GM12878 (cell line): ENCODE measurements around the gene GNB3. TPM values are rescaled to one million over a fixed set of nuclear protein-coding genes. Genes with fewer than 3 reads are reported as not detected.

Experiments used
- ATAC-seq: fragments of 200-7000 bp; cut with Tn5 transposase; 3 replicates; pipeline ENCODE4 v1.9.1; 2020; ENCODE audit warnings: mild to moderate bottlenecking, moderate library complexity
- BruUV-seq: library from RNA; stranded (reverse); fragments of 400-500 nt; replicated peaks from 2 replicates; lab custom pipeline; 2021; lab: Mats Ljungman, UMichigan
- CTCF ChIA-PET: fragments of 300-600 bp; sonication (Branson Sonifier 250); formaldehyde crosslinking; extraction: SDS; loops from one replicate; lab custom pipeline; 2021; ENCODE audit warnings: inconsistent platforms; lab: Yijun Ruan, JAX
- POLR2A ChIA-PET: fragments of 350-600 bp; formaldehyde crosslinking; extraction: SDS; loops from one replicate; lab custom pipeline; 2021; ENCODE audit warnings: inconsistent platforms; lab: Charles Lee
- RAD21 ChIA-PET: fragments of 300-600 bp; sonication (Branson Sonifier 250); formaldehyde crosslinking; loops from one replicate; lab custom pipeline; 2023; ENCODE audit warnings: antibody characterized with exemption; ENCODE audit not compliant: unreplicated experiment; lab: Charles Lee
- SMC1A ChIA-PET: fragments of 300-600 bp; sonication (Branson Sonifier 250); formaldehyde crosslinking; loops from one replicate; lab custom pipeline; 2023; ENCODE audit not compliant: unreplicated experiment, uncharacterized antibody; lab: Charles Lee
- DNase-seq: peaks from one replicate; pipeline ENCODE4 v3.0.0-alpha.2; 2011; ENCODE audit warnings: low read depth, low spot score
- FAIRE-seq: peaks from 3 replicates; lab custom pipeline; 2011; peaks lifted over from hg19 to GRCh38; lab: Jason Lieb, UNC
- H2AFZ ChIP-seq: 2 replicates; pipeline ENCODE4 v1.6.0; 2011; ENCODE audit warnings: low read depth, low read length, control low read depth; ENCODE audit not compliant: control insufficient read depth
- H3K27ac ChIP-seq: 2 replicates; pipeline ENCODE4 v1.5.1; 2011; ENCODE audit warnings: control low read depth; ENCODE audit not compliant: control insufficient read depth, insufficient read depth
- H3K27me3 ChIP-seq, 2 experiments: replicated peaks in 1 of 2; 2 replicates each; pipeline versions ENCODE4 v1.6.0 to v1.6.1; 2011; ENCODE audit warnings: low read length in 1 of 2; ENCODE audit not compliant: control insufficient read depth in 2 of 2, insufficient read depth in 2 of 2
- H3K36me3 ChIP-seq, 2 experiments: 2 replicates each; pipeline ENCODE4 v1.5.1; 2011; ENCODE audit warnings: low read length in 1 of 2; ENCODE audit not compliant: control insufficient read depth in 2 of 2, insufficient read depth in 2 of 2
- H3K4me1 ChIP-seq: 2 replicates; pipeline ENCODE4 v1.6.1; 2011; ENCODE audit warnings: mild to moderate bottlenecking, low read length, moderate library complexity, mixed read lengths; ENCODE audit not compliant: control insufficient read depth, insufficient read depth
- H3K4me2 ChIP-seq: 2 replicates; pipeline ENCODE4 v1.6.0; 2011; ENCODE audit warnings: control low read depth; ENCODE audit not compliant: control insufficient read depth, insufficient read depth
- H3K4me3 ChIP-seq: fragments of 200-600 bp; sonication (generic); 2 replicates; pipeline ENCODE4 v1.5.1; 2016
- H3K79me2 ChIP-seq: 2 replicates; pipeline ENCODE4 v1.6.0; 2011; ENCODE audit warnings: low read length; ENCODE audit not compliant: control insufficient read depth, insufficient read depth
- H3K9ac ChIP-seq: 2 replicates; pipeline ENCODE4 v1.8.0; 2011; ENCODE audit warnings: low read length, control low read depth, mixed read lengths; ENCODE audit not compliant: control insufficient read depth, insufficient read depth
- H3K9me3 ChIP-seq: replicated peaks from 3 replicates; pipeline ENCODE4 v1.5.1; 2011; ENCODE audit warnings: mild to moderate bottlenecking, low read length; ENCODE audit not compliant: control insufficient read depth, insufficient read depth
- H4K20me1 ChIP-seq: 2 replicates; pipeline ENCODE4 v1.6.0; 2011; ENCODE audit not compliant: control insufficient read depth, insufficient read depth
- BRCA1 ChIP-seq: IDR thresholded peaks from 2 replicates; pipeline ENCODE4 v1.6.1; 2011; ENCODE audit warnings: low read depth, low read length, improper control_type of control experiment
- CBX5 ChIP-seq: sonication (generic); IDR thresholded peaks from 2 replicates; pipeline ENCODE4 v1.6.1; 2016; ENCODE audit warnings: low read depth, moderate library complexity, mild to moderate bottlenecking, inconsistent platforms
- MEF2A ChIP-seq: IDR thresholded peaks from 2 replicates; pipeline ENCODE4 v1.6.1; 2011; ENCODE audit warnings: low read depth, mild to moderate bottlenecking, low read length, moderate library complexity; ENCODE audit not compliant: insufficient read depth
- MTA3 ChIP-seq: IDR thresholded peaks from 2 replicates; pipeline ENCODE4 v1.6.1; 2012; ENCODE audit warnings: low read length, inconsistent platforms, borderline replicate concordance
- PAX5 ChIP-seq: IDR thresholded peaks from 2 replicates; pipeline ENCODE4 v1.6.1; 2011; ENCODE audit warnings: low read depth, low read length, borderline replicate concordance
- PML ChIP-seq: IDR thresholded peaks from 2 replicates; pipeline ENCODE4 v1.6.1; 2012; ENCODE audit warnings: low read length, inconsistent platforms
- RAD51 ChIP-seq: fragments of 450-650 bp; IDR thresholded peaks from 2 replicates; pipeline ENCODE4 v1.6.1; 2016; ENCODE audit warnings: moderate library complexity, mild to moderate bottlenecking, inconsistent platforms
- RFX5 ChIP-seq: IDR thresholded peaks from 2 replicates; pipeline ENCODE4 v1.6.1; 2011; ENCODE audit warnings: low read depth, low read length, improper control_type of control experiment
- RUNX3 ChIP-seq: IDR thresholded peaks from 2 replicates; pipeline ENCODE4 v1.6.1; 2012; ENCODE audit warnings: low read length, inconsistent platforms
- SREBF2 ChIP-seq: IDR thresholded peaks from 2 replicates; pipeline ENCODE4 v1.6.1; 2012; ENCODE audit warnings: mild to moderate bottlenecking, low read length
- YBX1 ChIP-seq: fragments of 450-650 bp; IDR thresholded peaks from 2 replicates; pipeline ENCODE4 v1.6.1; 2016; ENCODE audit warnings: antibody characterized with exemption
- YY1 ChIP-seq: IDR thresholded peaks from 2 replicates; pipeline ENCODE4 v1.6.1; 2011; ENCODE audit warnings: low read depth, mild to moderate bottlenecking, low read length
- WGBS: methylation state at CpG from one replicate; pipeline ENCODE4 v1.1.6; 2016; ENCODE audit warnings: low lambda C conversion rate; ENCODE audit not compliant: insufficient replicate concordance, insufficient coverage; ENCODE audit errors: missing lambda C conversion rate; 5-methylcytosine and 5-hydroxymethylcytosine counted together
- in situ Hi-C: fragments of 300-500 bp; cut with MboI; formaldehyde crosslinking; loops from 9 replicates; pipeline ENCODE4 v1.14.3; 2018; ENCODE audit warnings: mixed read lengths
- intact Hi-C: fragments of 100-400 bp; cut with micrococcal nuclease; formaldehyde crosslinking; loops from one replicate; pipeline ENCODE4 v1.14.2; 2022; ENCODE audit not compliant: unreplicated experiment
- polyA plus RNA-seq, 11 experiments: library from polyadenylated mRNA; depleted of rRNA in 4 of 11; unstranded in 6 of 11; stranded (reverse) in 5 of 11; fragments of >200 nt; fragmentation: Nextera tagmentation in 4 of 11; fragmentation: Illumina TruSeq in 1 of 11; extraction: Ambion mirVana in 4 of 11; extraction: Trizol in 1 of 11; gene quantifications; 1 replicate in 1 of 11; 2 replicates in 10 of 11; pipeline versions ENCODE4 v1.2.1 to v1.2.3, GENCODE V29; 2011 to 2016; ENCODE audit warnings: inconsistent platforms in 2 of 11, missing spikeins in 2 of 11, low read depth in 1 of 11
- total RNA-seq, 4 experiments: library from RNA; depleted of rRNA in 3 of 4; stranded (reverse); fragments of >200 nt in 3 of 4; fragmentation: Illumina TruSeq in 1 of 4; extraction: Trizol in 1 of 4; gene quantifications; 2 replicates each; pipeline versions ENCODE4 v1.2.1 to v1.2.3, GENCODE V29; 2013 to 2021

GNB3 gene
- total and polyA plus RNA-seq, 10 of the 15 experiments (the other 5 are each of a cell fraction or from before 2014, with no cell fraction given) = 0.05 to 1.1 (median 0.36) TPM

DNA sequence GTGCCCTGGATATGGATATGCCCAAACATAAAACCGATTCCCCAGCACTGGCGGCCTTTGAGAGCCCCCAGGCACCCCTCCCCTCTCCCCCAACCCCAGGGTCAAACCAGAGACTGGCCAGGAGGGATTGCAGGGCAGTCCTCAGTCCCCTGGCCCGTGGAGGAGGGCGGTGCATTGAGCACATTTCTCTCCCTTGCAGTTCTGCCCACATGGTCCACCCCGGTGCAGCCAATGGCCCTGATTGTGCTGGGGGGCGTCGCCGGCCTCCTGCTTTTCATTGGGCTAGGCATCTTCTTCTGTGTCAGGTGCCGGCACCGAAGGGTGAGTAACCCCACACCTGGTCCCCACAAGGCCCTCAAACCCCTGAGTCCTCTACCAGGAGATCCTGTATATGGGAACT is 22.5 kb upstream of the GNB3 start:
- H3K9me3 ChIP-seq = no peaks in the 10 kb centered on the region
- ChIA-PET POLR2A (interaction anchor here (0.6 kb wide), 1 partner anchor 11 kb away, joined by 4 read pairs; no protein-coding TSS in a partner anchor), RAD21 (no interaction called here), SMC1A (no interaction called here)
- no peak overlapping the region for H2AFZ ChIP-seq
- no peak overlapping the region for H3K9ac ChIP-seq
- intact Hi-C loops = no loop called here
- DNase-seq = no peak
- no peak overlapping the region for H3K27ac ChIP-seq
- H3K36me3 ChIP-seq = no peaks in the 10 kb centered on the region
- TF ChIP-seq PAX5 (no peak), RAD51 (no peak), BRCA1 (no peak), PML (no peak), RUNX3 (no peak), YBX1 (no peak), YY1 (no peak), CBX5 (no peak), SREBF2 (no peak), MEF2A (no peak), RFX5 (no peak), MTA3 (no peak)
- TF ChIP-seq, all 136 proteins: peak for 0
- 63% methylated on average over 10 of the region's 10 CpGs for WGBS
- Histone ChIP-seq H4K20me1 (no peaks in the 10 kb centered on the region), H3K27me3 (peaks cover 5 to 14% of the 10 kb centered on the region in 2 experiments), H3K79me2 (no peaks in the 10 kb centered on the region), H3K4me2 (no peak overlapping the region), H3K4me3 (no peak overlapping the region), H3K4me1 (no peaks in the 10 kb centered on the region; the same call in 1 of the 2 replicates)
- ATAC-seq (no peak), FAIRE-seq (no peak)
- in situ Hi-C loops = no loop called here
- no TSS peak for BruUV-seq
- CTCF ChIA-PET = interaction anchor here (1.0 to 1.1 kb wide), 2 partner anchors 17 to 65 kb away, joined by 3 to 5 read pairs; partner anchors contain the start of gene MLF2
